OCI-LY1 (cell line): ENCODE data around the gene NEUROD1.

ENCODE experiments used
- H2AFZ ChIP-seq: fragments of 200-600 bp; sonication (generic), shearing (Covaris generic); 2 replicates; pipeline ENCODE4 v1.6.0; 2014; ENCODE audit warnings: antibody characterized with exemption, mild to moderate bottlenecking, low read length
- H3F3A ChIP-seq: fragments of 200-600 bp; sonication (generic), shearing (Covaris generic); 2 replicates; pipeline ENCODE4 v1.6.0; 2014; ENCODE audit warnings: mild to moderate bottlenecking, antibody characterized with exemption, low read length, moderate library complexity; ENCODE audit not compliant: insufficient read depth
- H3K27ac ChIP-seq: fragments of 200-600 bp; sonication (generic); 2 replicates; pipeline ENCODE4 v1.5.1; 2014; ENCODE audit warnings: low read length, mixed run types, mild to moderate bottlenecking, low read depth; ENCODE audit not compliant: poor library complexity, severe bottlenecking
- H3K27me3 ChIP-seq: fragments of 200-600 bp; sonication (generic); 2 replicates; pipeline ENCODE4 v1.6.0; 2014; ENCODE audit warnings: antibody characterized with exemption, mild to moderate bottlenecking, low read length, moderate library complexity; ENCODE audit not compliant: insufficient read depth
- H3K36me3 ChIP-seq: fragments of 200-600 bp; sonication (generic); 2 replicates; pipeline ENCODE4 v1.6.1; 2014; ENCODE audit warnings: mild to moderate bottlenecking, antibody characterized with exemption, low read length, moderate library complexity, mixed read lengths; ENCODE audit not compliant: insufficient read depth
- H3K4me1 ChIP-seq: fragments of 200-600 bp; sonication (generic); 2 replicates; pipeline ENCODE4 v1.5.1; 2014; ENCODE audit warnings: mild to moderate bottlenecking, low read length, moderate library complexity; ENCODE audit not compliant: insufficient read depth, severe bottlenecking
- H3K4me2 ChIP-seq: fragments of 200-600 bp; sonication (generic), shearing (Covaris generic); 2 replicates; pipeline ENCODE4 v1.6.1; 2014; ENCODE audit warnings: low read length
- H3K4me3 ChIP-seq: fragments of 200-600 bp; sonication (generic); 2 replicates; pipeline ENCODE4 v1.5.1; 2014; ENCODE audit warnings: low read length, low read depth, mild to moderate bottlenecking, mixed read lengths; ENCODE audit not compliant: poor library complexity, severe bottlenecking
- H3K79me2 ChIP-seq: fragments of 200-600 bp; shearing (Covaris generic); 2 replicates; pipeline ENCODE4 v1.6.1; 2016; ENCODE audit warnings: mixed run types, low read length, mixed read lengths; ENCODE audit not compliant: insufficient read depth
- H3K9ac ChIP-seq: fragments of 200-600 bp; sonication (generic), shearing (Covaris generic); 2 replicates; pipeline ENCODE4 v1.6.1; 2014; ENCODE audit warnings: mild to moderate bottlenecking, low read length, mixed read lengths
- H3K9me2 ChIP-seq: fragments of 200-600 bp; sonication (generic), shearing (Covaris generic); 2 replicates; pipeline ENCODE4 v1.6.1; 2014; ENCODE audit warnings: low read depth, mild to moderate bottlenecking, low read length, mixed read lengths
- H3K9me3 ChIP-seq: fragments of 200-600 bp; shearing (Covaris generic); 2 replicates; pipeline ENCODE4 v1.6.1; 2014; ENCODE audit warnings: low read length, mixed read lengths
- H4K20me1 ChIP-seq: fragments of 200-600 bp; sonication (generic), shearing (Covaris generic); 2 replicates; pipeline ENCODE4 v1.6.0; 2016; ENCODE audit warnings: mild to moderate bottlenecking, low read length; ENCODE audit not compliant: insufficient read depth
- EZH2 ChIP-seq: fragments of 200-600 bp; sonication (generic), shearing (Covaris generic); IDR thresholded peaks from 2 replicates; pipeline ENCODE4 v1.8.0; 2017; ENCODE audit warnings: borderline replicate concordance, mixed run types, mild to moderate bottlenecking, antibody characterized with exemption, low read length, moderate library complexity, mixed read lengths
- TF ChIP-seq, protein P1 (sequence below): fragments of 200-600 bp; sonication (generic), shearing (Covaris generic); IDR thresholded peaks from 2 replicates; pipeline ENCODE4 v1.5.1; 2017; ENCODE audit warnings: mild to moderate bottlenecking, antibody characterized with exemption, low read length, moderate library complexity, mixed read lengths

NEUROD1 gene

DNA sequence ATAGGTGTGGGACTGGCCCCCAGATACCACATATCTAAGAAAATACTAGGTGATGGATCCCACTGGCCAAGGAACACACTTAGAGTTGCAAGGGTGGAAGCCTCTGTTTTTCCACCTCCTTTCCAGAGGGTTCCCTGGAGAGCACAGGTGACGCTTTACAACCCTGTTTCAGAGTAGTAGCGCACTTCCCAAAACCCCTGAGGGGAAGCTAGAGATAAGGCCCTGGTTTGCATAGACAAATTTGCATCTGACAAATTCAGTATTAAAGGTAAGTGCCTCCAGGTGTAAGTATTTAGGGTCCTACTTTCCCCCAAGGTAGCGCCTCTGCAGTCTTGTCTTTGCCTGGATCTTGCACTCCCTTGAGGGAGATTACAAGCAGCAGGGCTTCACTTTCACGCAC is 22.9 kb downstream of the NEUROD1 start:
- no peaks in the 10 kb centered on the region for H3K36me3 ChIP-seq
- no peaks in the 10 kb centered on the region for H3F3A ChIP-seq
- H3K9me2 ChIP-seq, result no peaks in the 10 kb centered on the region
- H3K79me2 ChIP-seq, result no peaks in the 10 kb centered on the region
- 0 out of 2 replicates have a peak, but pooled peaks cover 4% of the 10 kb centered on the region for H3K27me3 ChIP-seq
- H4K20me1 ChIP-seq, result no peaks in the 10 kb centered on the region
- no peak overlapping the region for H2AFZ ChIP-seq
- no peak overlapping the region for H3K9ac ChIP-seq
- no peaks in the 10 kb centered on the region for H3K9me3 ChIP-seq
- no peak overlapping the region for H3K27ac ChIP-seq
- peak overlapping the region; percentile 60; the same call in 1 of the 2 replicates for H3K4me2 ChIP-seq
- TF ChIP-seq, protein P1, sequence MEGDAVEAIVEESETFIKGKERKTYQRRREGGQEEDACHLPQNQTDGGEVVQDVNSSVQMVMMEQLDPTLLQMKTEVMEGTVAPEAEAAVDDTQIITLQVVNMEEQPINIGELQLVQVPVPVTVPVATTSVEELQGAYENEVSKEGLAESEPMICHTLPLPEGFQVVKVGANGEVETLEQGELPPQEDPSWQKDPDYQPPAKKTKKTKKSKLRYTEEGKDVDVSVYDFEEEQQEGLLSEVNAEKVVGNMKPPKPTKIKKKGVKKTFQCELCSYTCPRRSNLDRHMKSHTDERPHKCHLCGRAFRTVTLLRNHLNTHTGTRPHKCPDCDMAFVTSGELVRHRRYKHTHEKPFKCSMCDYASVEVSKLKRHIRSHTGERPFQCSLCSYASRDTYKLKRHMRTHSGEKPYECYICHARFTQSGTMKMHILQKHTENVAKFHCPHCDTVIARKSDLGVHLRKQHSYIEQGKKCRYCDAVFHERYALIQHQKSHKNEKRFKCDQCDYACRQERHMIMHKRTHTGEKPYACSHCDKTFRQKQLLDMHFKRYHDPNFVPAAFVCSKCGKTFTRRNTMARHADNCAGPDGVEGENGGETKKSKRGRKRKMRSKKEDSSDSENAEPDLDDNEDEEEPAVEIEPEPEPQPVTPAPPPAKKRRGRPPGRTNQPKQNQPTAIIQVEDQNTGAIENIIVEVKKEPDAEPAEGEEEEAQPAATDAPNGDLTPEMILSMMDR, result no peak
- TF ChIP-seq EZH2, result no peak
- H3K4me1 ChIP-seq, result peaks cover 10% of the 10 kb centered on the region
- peak overlapping the region; percentile 58 for H3K4me3 ChIP-seq

DNA sequence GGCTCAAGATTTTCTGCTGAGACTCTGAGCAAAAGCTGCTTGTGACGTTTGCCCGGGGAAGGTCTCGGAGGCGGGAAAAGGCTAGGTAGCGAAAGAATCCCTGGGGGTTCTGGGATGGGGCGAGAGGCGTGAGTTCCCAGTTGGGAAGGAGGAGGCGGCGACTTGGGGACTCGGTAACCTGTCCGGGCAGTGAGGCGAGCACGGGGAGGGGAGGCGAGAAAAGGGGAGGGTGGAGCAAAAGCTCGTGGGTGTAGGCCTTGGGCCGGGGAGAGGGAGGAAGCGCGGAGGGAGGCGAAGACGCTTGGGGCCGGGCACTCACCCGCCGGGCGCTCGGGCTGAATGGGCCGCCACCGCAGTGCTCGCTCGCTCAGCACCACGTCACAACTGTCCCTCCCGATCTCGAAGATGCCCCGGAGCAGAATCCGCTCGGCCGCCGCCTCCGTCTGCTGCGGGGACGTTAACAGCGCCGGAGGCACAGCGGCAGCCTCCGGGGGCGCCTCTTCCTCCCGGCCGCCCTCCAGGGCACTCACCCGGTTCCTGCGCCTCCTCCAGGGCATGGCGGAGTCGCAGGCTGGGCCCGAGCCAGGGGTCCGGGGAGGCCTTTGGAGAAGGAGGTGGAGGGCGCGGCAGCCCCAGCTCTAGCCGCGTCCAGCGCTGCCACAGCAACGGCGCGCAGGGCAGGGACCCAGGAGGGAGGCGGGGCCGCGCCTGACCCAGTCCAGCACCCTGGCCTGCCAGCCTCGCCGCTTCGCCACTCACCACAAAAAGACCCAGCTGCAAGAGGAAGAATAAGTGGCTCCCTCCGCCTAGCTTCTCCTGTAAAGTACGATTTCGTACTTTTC is 23.6 kb downstream of the NEUROD1 start, which contains the start of gene CERKL:
Gene CERKL (minus strand): TSS at position 656 of the 842 bp plus-strand sequence. CDS start 99 bp downstream, at position 557.
- 0 out of 2 replicates have a peak, but pooled peaks cover 4% of the 10 kb centered on the region for H3K27me3 ChIP-seq
- no peaks in the 10 kb centered on the region for H3K79me2 ChIP-seq
- TF ChIP-seq EZH2, result no peak
- TF ChIP-seq, protein P1, result no peak
- peaks cover 10% of the 10 kb centered on the region for H3K4me1 ChIP-seq
- H3K4me2 ChIP-seq, result peak within 1 kb of the TSS; percentile 60
- H2AFZ ChIP-seq, result no peak within 1 kb of the TSS
- H4K20me1 ChIP-seq, result no peaks in the 10 kb centered on the region
- H3K4me3 ChIP-seq, result peak within 1 kb of the TSS; percentile 58
- H3K36me3 ChIP-seq, result no peaks in the 10 kb centered on the region
- H3K9me2 ChIP-seq, result no peaks in the 10 kb centered on the region
- H3K9me3 ChIP-seq, result no peaks in the 10 kb centered on the region
- H3K27ac ChIP-seq, result no peak within 1 kb of the TSS
- H3K9ac ChIP-seq, result peak within 1 kb of the TSS; percentile 6; the same call in 1 of the 2 replicates
- H3F3A ChIP-seq, result no peaks in the 10 kb centered on the region

DNA sequence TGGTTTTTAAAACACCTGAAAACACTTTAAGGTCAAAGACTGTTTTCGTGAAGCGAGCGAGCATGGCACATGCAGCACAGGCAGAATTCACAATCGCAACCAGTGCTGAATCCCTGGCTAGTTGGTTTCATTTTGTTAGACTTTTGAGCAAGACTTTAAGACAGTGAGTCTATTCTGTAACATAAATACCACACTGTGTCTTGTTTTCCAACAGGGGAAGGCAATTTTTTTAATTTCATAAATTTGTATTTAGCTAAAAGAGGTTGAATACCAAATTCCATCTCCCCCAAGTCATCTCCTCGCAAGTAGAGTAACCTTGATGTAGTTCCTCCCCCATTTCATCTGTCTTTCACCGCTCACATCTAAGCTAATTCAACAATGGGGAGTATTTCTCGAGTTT is 24.8 kb downstream of the NEUROD1 start:
- no peak overlapping the region for H3K4me3 ChIP-seq
- no peak overlapping the region for H3K9ac ChIP-seq
- TF ChIP-seq, protein P1, result no peak
- no peak for TF ChIP-seq EZH2
- no peak overlapping the region for H3K4me2 ChIP-seq
- H3K9me2 ChIP-seq, result no peaks in the 10 kb centered on the region
- no peaks in the 10 kb centered on the region for H3K36me3 ChIP-seq
- 0 out of 2 replicates have a peak, but pooled peaks cover 4% of the 10 kb centered on the region for H3K27me3 ChIP-seq
- H3K4me1 ChIP-seq, result peaks cover 10% of the 10 kb centered on the region
- H4K20me1 ChIP-seq, result no peaks in the 10 kb centered on the region
- no peak overlapping the region for H3K27ac ChIP-seq
- H3F3A ChIP-seq, result no peaks in the 10 kb centered on the region
- no peak overlapping the region for H2AFZ ChIP-seq
- no peaks in the 10 kb centered on the region for H3K79me2 ChIP-seq
- no peaks in the 10 kb centered on the region for H3K9me3 ChIP-seq
